ENCODE measurements around the gene PDE11A.

DNA sequence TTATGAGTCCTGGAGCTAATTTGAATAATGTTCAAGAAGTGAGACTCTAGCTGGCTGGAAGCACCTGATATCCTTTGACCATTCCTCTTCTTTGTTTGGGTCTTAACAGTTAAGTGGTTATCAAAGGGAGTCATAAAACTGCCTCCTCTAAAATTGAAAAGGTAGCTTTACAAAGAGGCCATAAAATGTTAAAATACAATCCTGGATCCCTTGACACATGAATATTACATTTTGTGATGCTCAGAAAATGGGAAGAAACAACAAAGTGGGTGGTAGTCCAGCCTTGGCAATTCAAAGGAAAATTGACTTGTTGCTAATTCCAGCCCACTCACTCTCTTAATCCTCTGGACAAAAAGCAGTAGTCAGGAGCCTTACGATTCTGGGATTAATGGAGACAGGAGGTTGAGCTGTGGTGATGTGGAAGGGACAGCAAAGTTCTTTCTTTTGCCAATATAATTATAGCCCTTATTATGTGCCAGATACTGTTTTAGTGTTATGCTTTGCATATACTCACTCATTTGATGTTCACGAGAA lies 339.2 kb downstream of the PDE11A start:
- TF ChIP-seq GTF2F1 (IDR thresholded peaks at IDR 0.05; ENCODE audit: borderline replicate concordance, low read depth, low read length) = no peak
- no peak for TF ChIP-seq SRF (IDR thresholded peaks at IDR 0.05; ENCODE audit: low read depth, low read length)
- TF ChIP-seq POLR2A (IDR thresholded peaks at IDR 0.05; ENCODE audit: control extremely low read depth in 1 of 2, low read depth in 2 of 2, low read length in 2 of 2) = no peak
- TF ChIP-seq RFX5 (IDR thresholded peaks at IDR 0.05; ENCODE audit: borderline replicate concordance, low read depth, low read length) = no peak

Measured in H1 (cell line).